H1 (cell line): ENCODE measurements around the gene HAGH. TPM values are rescaled to one million over a fixed set of nuclear protein-coding genes. Genes with fewer than 3 reads are reported as not detected.

Source experiments
- CTCF ChIA-PET: fragments of 300-600 bp; sonication (Branson Sonifier 250); formaldehyde crosslinking; loops from one replicate; lab custom pipeline; 2021; ENCODE audit not compliant: partially characterized antibody; lab: Charles Lee
- POLR2A ChIA-PET: fragments of 300-600 bp; sonication (Branson Sonifier 250); formaldehyde crosslinking; loops from one replicate; lab custom pipeline; 2021; ENCODE audit warnings: inconsistent platforms; ENCODE audit not compliant: partially characterized antibody; lab: Charles Lee
- DNase-seq, 2 experiments: peaks; one replicate each; pipeline versions ENCODE4 v3.0.0 to v3.0.0-alpha.2; 2010 to 2022; ENCODE audit warnings: low spot score in 2 of 2, low read depth in 1 of 2, mixed read lengths in 1 of 2
- FAIRE-seq: peaks from 2 replicates; lab custom pipeline; 2011; peaks lifted over from hg19 to GRCh38; lab: Jason Lieb, UNC
- H2AFZ ChIP-seq: 2 replicates; pipeline ENCODE4 v1.8.1; 2012; ENCODE audit warnings: low read length, inconsistent platforms
- H2AK5ac ChIP-seq: 2 replicates; pipeline ENCODE4 v1.6.1; 2013; ENCODE audit warnings: low read depth, low read length
- H2BK120ac ChIP-seq: replicated peaks from 2 replicates; pipeline ENCODE3; 2013; ENCODE audit warnings: low read depth, low read length, inconsistent platforms
- H2BK12ac ChIP-seq: 2 replicates; pipeline ENCODE4 v1.6.1; 2013; ENCODE audit warnings: low read depth, low read length
- H2BK15ac ChIP-seq: 2 replicates; pipeline ENCODE4 v1.6.1; 2013; ENCODE audit warnings: low read length
- H2BK20ac ChIP-seq: 2 replicates; pipeline ENCODE4 v1.6.1; 2013; ENCODE audit warnings: low read length
- H2BK5ac ChIP-seq: 2 replicates; pipeline ENCODE4 v1.6.1; 2013; ENCODE audit warnings: low read depth, low read length
- H3K14ac ChIP-seq: 2 replicates; pipeline ENCODE4 v1.6.1; 2013; ENCODE audit warnings: inconsistent platforms; ENCODE audit not compliant: insufficient read length
- H3K18ac ChIP-seq: 2 replicates; pipeline ENCODE4 v1.6.1; 2013; ENCODE audit warnings: low read length; ENCODE audit errors: extremely low read depth
- H3K23ac ChIP-seq: 2 replicates; pipeline ENCODE4 v1.6.1; 2013; ENCODE audit warnings: inconsistent platforms; ENCODE audit not compliant: insufficient read length
- H3K23me2 ChIP-seq: 2 replicates; pipeline ENCODE4 v1.6.1; 2013; ENCODE audit warnings: low read depth, low read length
- H3K27ac ChIP-seq: 2 replicates; pipeline ENCODE4 v1.6.1; 2011; ENCODE audit warnings: low read depth, low read length, inconsistent platforms
- H3K27me3 ChIP-seq, 4 experiments: replicated peaks in 1 of 4; 1 replicate in 1 of 4; 2 replicates in 3 of 4; pipeline versions ENCODE4 v1.6.1 to v1.8.1; 2011 to 2013; ENCODE audit warnings: low read length in 3 of 4, mild to moderate bottlenecking in 3 of 4, inconsistent platforms in 2 of 4, mixed read lengths in 2 of 4, moderate library complexity in 1 of 4; ENCODE audit not compliant: control insufficient read depth in 3 of 4, insufficient read depth in 3 of 4; ENCODE audit errors: extremely low read depth in 1 of 4
- H3K36me3 ChIP-seq, 4 experiments: 2 replicates each; pipeline versions ENCODE4 v1.6.1 to v1.8.1; 2011 to 2013; ENCODE audit warnings: mild to moderate bottlenecking in 4 of 4, low read length in 3 of 4, moderate library complexity in 2 of 4, control low read depth in 1 of 4, inconsistent platforms in 1 of 4; ENCODE audit not compliant: insufficient read depth in 4 of 4, control insufficient read depth in 2 of 4
- H3K4ac ChIP-seq: replicated peaks from 2 replicates; pipeline ENCODE3; 2013; ENCODE audit warnings: low read length, low read depth, mixed read lengths, inconsistent platforms; ENCODE audit not compliant: insufficient read length
- H3K4me1 ChIP-seq, 4 experiments: replicated peaks in 1 of 4; 1 replicate in 1 of 4; 2 replicates in 3 of 4; pipeline versions ENCODE4 v1.6.1 to v1.8.1; 2011 to 2013; ENCODE audit warnings: low read length in 3 of 4, inconsistent platforms in 2 of 4, mixed read lengths in 1 of 4; ENCODE audit not compliant: insufficient read depth in 4 of 4, control insufficient read depth in 3 of 4
- H3K4me2 ChIP-seq, 2 experiments: 2 replicates each; pipeline versions ENCODE4 v1.6.1 to v1.8.1; 2011 to 2013; ENCODE audit warnings: low read depth in 2 of 2, low read length in 2 of 2, control low read depth in 1 of 2, inconsistent platforms in 1 of 2, mild to moderate bottlenecking in 1 of 2; ENCODE audit not compliant: insufficient read depth in 1 of 2
- H3K4me3 ChIP-seq, 4 experiments: fragments of 200-600, 300-600 bp in 1 of 4; sonication (generic), shearing (Covaris generic), sonication (Bioruptor Twin) in 1 of 4; 2 replicates each; pipeline versions ENCODE4 v1.5.1 to v1.8.1; 2011 to 2016; ENCODE audit warnings: low read length in 4 of 4, low read depth in 3 of 4, control low read depth in 2 of 4, inconsistent platforms in 2 of 4, mild to moderate bottlenecking in 2 of 4, mixed read lengths in 1 of 4, moderate library complexity in 1 of 4; ENCODE audit not compliant: insufficient read depth in 2 of 4; ENCODE audit errors: extremely low read depth in 1 of 4
- H3K56ac ChIP-seq: replicated peaks from 2 replicates; pipeline ENCODE3; 2013; ENCODE audit warnings: low read depth, mild to moderate bottlenecking, mixed read lengths, low read length, inconsistent platforms; ENCODE audit not compliant: insufficient read length
- H3K79me1 ChIP-seq: 2 replicates; pipeline ENCODE4 v1.6.1; 2013; ENCODE audit warnings: low read depth, low read length, control low read depth
- H3K79me2 ChIP-seq, 2 experiments: 2 replicates each; pipeline versions ENCODE4 v1.6.1 to v1.8.1; 2012 to 2013; ENCODE audit warnings: low read length in 2 of 2, mild to moderate bottlenecking in 2 of 2, inconsistent platforms in 1 of 2; ENCODE audit not compliant: insufficient read depth in 2 of 2, control insufficient read depth in 1 of 2
- H3K9ac ChIP-seq, 4 experiments: replicated peaks in 1 of 4; 1 replicate in 1 of 4; 2 replicates in 3 of 4; pipeline versions ENCODE4 v1.6.1 to v1.8.1; 2011 to 2013; ENCODE audit warnings: low read depth in 3 of 4, low read length in 3 of 4, control low read depth in 2 of 4, mild to moderate bottlenecking in 2 of 4, moderate library complexity in 2 of 4, inconsistent platforms in 1 of 4; ENCODE audit errors: extremely low read depth in 1 of 4
- H3K9me3 ChIP-seq, 2 experiments: 2 replicates each; pipeline versions ENCODE4 v1.6.1 to v1.8.1; 2012 to 2013; ENCODE audit warnings: mild to moderate bottlenecking in 2 of 2, moderate library complexity in 2 of 2, control low read depth in 1 of 2, inconsistent platforms in 1 of 2, low read depth in 1 of 2, low read length in 1 of 2, mixed read lengths in 1 of 2; ENCODE audit not compliant: insufficient read depth in 2 of 2
- H4K20me1 ChIP-seq, 2 experiments: replicated peaks in 1 of 2; 2 replicates each; pipeline versions ENCODE3 to v1.8.1; 2011 to 2013; ENCODE audit warnings: inconsistent platforms in 2 of 2, low read length in 2 of 2, mild to moderate bottlenecking in 1 of 2; ENCODE audit not compliant: insufficient read depth in 2 of 2, control insufficient read depth in 1 of 2
- H4K5ac ChIP-seq: 2 replicates; pipeline ENCODE4 v1.6.1; 2013; ENCODE audit warnings: low read length, low read depth, mixed read lengths, inconsistent platforms; ENCODE audit not compliant: insufficient read length
- H4K8ac ChIP-seq: 2 replicates; pipeline ENCODE4 v1.8.0; 2013; ENCODE audit warnings: mild to moderate bottlenecking, moderate library complexity, low read length, inconsistent platforms; ENCODE audit not compliant: insufficient read depth; ENCODE audit errors: extremely low read depth
- H4K91ac ChIP-seq: replicated peaks from 2 replicates; pipeline ENCODE3; 2013; ENCODE audit warnings: low read length, mixed read lengths, inconsistent platforms; ENCODE audit not compliant: insufficient read length
- BCL11A ChIP-seq, 2 experiments: IDR thresholded peaks; one replicate each; pipeline ENCODE4 v1.6.1; 2011; ENCODE audit warnings: low read depth in 2 of 2, low read length in 2 of 2, mild to moderate bottlenecking in 2 of 2
- JUND ChIP-seq: IDR thresholded peaks from 2 replicates; pipeline ENCODE4 v1.6.1; 2011; ENCODE audit warnings: mild to moderate bottlenecking, improper control_type of control experiment, low read length
- MAFK ChIP-seq: IDR thresholded peaks from 2 replicates; pipeline ENCODE4 v1.6.1; 2012; ENCODE audit warnings: low read depth, mild to moderate bottlenecking, improper control_type of control experiment, low read length
- PHF8 ChIP-seq: fragments of 200-600 bp; sonication (generic); conservative IDR thresholded peaks from 2 replicates; pipeline ENCODE4 v1.7.1; 2012; ENCODE audit warnings: low read depth, mild to moderate bottlenecking, inconsistent platforms, low read length, moderate library complexity
- RAD21 ChIP-seq, 2 experiments: IDR thresholded peaks in 1 of 2; conservative IDR thresholded peaks in 1 of 2; 2 replicates each; pipeline ENCODE4 v1.6.1; 2011; ENCODE audit warnings: low read depth in 2 of 2, low read length in 2 of 2, improper control_type of control experiment in 1 of 2, inconsistent platforms in 1 of 2, mild to moderate bottlenecking in 1 of 2, moderate library complexity in 1 of 2
- RBBP5 ChIP-seq: IDR thresholded peaks from 2 replicates; pipeline ENCODE4 v1.7.1; 2012; ENCODE audit warnings: low read depth, mild to moderate bottlenecking, inconsistent platforms, low read length, moderate library complexity, borderline replicate concordance
- RFX5 ChIP-seq: IDR thresholded peaks from 2 replicates; pipeline ENCODE4 v1.6.1; 2011; ENCODE audit warnings: low read depth, low read length, improper control_type of control experiment, borderline replicate concordance
- SP4 ChIP-seq: IDR thresholded peaks from 2 replicates; pipeline ENCODE4 v1.6.1; 2012; ENCODE audit warnings: low read length, inconsistent platforms
- SUZ12 ChIP-seq: fragments of 200-600 bp; sonication (generic); IDR thresholded peaks from 2 replicates; pipeline ENCODE4 v1.6.1; 2012; ENCODE audit warnings: mild to moderate bottlenecking, inconsistent platforms, low read length, moderate library complexity, mixed read lengths
- TAF1 ChIP-seq: IDR thresholded peaks from 2 replicates; pipeline ENCODE4 v1.6.1; 2011; ENCODE audit warnings: mild to moderate bottlenecking, low read depth, low read length
- WGBS, 2 experiments: shearing (Covaris generic) in 1 of 2; methylation state at CpG; one replicate each; pipeline versions ENCODE4 v1.1.6 to v1.1.7; 2013 to 2015; ENCODE audit warnings: low lambda C conversion rate in 2 of 2, mixed read lengths in 2 of 2, inconsistent platforms in 1 of 2, low coverage in 1 of 2, missing lambda C conversion rate in 1 of 2; ENCODE audit not compliant: insufficient replicate concordance in 2 of 2, insufficient coverage in 1 of 2, insufficient read length in 1 of 2; ENCODE audit errors: extremely low coverage in 1 of 2, missing lambda C conversion rate in 1 of 2; 5-methylcytosine and 5-hydroxymethylcytosine counted together
- polyA plus RNA-seq, 7 experiments: library from polyadenylated mRNA; depleted of rRNA in 3 of 7; stranded (reverse) in 5 of 7; unstranded in 2 of 7; fragments of >200 nt in 5 of 7; fragments of 200-250 nt in 2 of 7; gene quantifications; 1 replicate in 5 of 7; 2 replicates in 1 of 7; 4 replicates in 1 of 7; pipeline versions ENCODE4 v1.2.1 to v1.2.3, GENCODE V29; 2011 to 2013; ENCODE audit warnings: missing spikeins in 2 of 7, mixed read lengths in 2 of 7
- total RNA-seq: library from RNA; stranded (reverse); fragmentation: NEBNext Ultra II Directional; extraction: Animal tissue kit (Norgen Biotek cat#: 25700); gene quantifications from 2 replicates; pipeline ENCODE4 v1.2.1, GENCODE V29; 2021

Gene HAGH
- total and polyA plus RNA-seq, 2 of the 8 experiments (the other 6 are each of a cell fraction or from before 2014, with no cell fraction given), result 28.7 to 40.6 TPM

DNA sequence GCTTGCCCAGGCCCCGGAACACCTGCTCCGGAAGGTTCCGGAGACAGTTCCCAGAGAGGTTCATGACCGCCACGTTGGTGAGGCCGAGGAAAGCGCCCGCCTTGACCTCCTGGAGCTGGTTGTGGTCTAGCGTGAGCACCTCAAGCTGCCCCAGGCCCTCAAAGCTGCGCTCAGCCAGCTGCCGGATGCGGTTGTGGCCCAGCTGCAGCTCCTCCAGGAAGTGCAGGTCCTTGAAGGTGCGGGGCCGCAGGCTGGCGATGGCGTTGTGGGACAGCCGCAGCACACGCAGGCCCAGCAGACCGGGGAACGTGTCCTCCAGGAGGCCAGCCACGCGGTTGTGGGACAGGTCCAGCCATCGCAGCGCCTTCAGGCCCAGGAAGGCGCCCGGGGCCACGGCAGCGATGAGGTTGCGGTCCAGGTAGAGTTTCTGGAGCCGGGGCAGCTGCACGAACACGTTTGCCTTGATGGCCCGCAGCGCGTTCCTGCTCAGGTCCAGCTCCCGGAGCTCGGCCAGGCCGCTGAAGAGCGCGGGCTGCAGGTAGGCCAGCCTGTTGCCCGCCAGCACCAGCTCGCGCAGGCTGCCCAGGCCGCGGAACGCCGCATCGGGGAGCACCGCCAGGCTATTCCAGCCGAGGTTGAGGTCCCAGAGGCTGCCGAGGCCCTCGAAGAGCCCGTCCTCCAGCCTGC, 35.2 kb downstream of the HAGH start:
- H3K56ac ChIP-seq, result no peak overlapping the region
- peaks cover 0 to 4% of the 10 kb centered on the region in 2 experiments; a peak in 2 of 4 replicates for H3K79me2 ChIP-seq
- H3K14ac ChIP-seq, result no peak overlapping the region
- peaks cover 0 to 42% (median 2%) of the 10 kb centered on the region in 4 experiments; a peak in 4 of 8 replicates for H3K36me3 ChIP-seq
- ChIA-PET CTCF (interaction anchor here (0.8 to 1.3 kb wide), 4 partner anchors 9 to 67 kb away, joined by 3 to 5 read pairs (median 3); partner anchors contain the start of genes NUBP2 and SPSB3), POLR2A (interaction anchor here (0.6 to 4.2 kb wide), 7 partner anchors 9 to 113 kb away, joined by 3 to 26 read pairs (median 3); partner anchors contain the start of genes EME2, JPT2, MRPS34 and NME3)
- no peak overlapping the region for H3K23ac ChIP-seq
- H2BK120ac ChIP-seq, result no peak overlapping the region
- FAIRE-seq (no peak), DNase-seq (no peak)
- peaks cover 2% of the 10 kb centered on the region for H3K79me1 ChIP-seq
- H4K8ac ChIP-seq, result peak overlapping the region; percentile 25; the same call in 1 of the 2 replicates
- TF ChIP-seq MAFK (no peak), RBBP5 (no peak), TAF1 (no peak), BCL11A (IDR thresholded peaks at IDR 0.05; ENCODE audit: low read depth in 2 of 2, low read length in 2 of 2) (no peak), JUND (no peak), SP4 (no peak), SUZ12 (no peak), RFX5 (no peak), PHF8 (no peak), RAD21 (IDR thresholded peaks at IDR 0.05 in 1 of 2, conservative IDR thresholded peaks at IDR 0.05 in 1 of 2; ENCODE audit: low read depth in 2 of 2, low read length in 2 of 2) (no peak)
- no peaks in the 10 kb centered on the region for H3K4me1 ChIP-seq
- 90% methylated on average over 48 of the region's 53 CpGs; no CpG with 5 or more reads in 1 of the 2 experiments for WGBS, 2 experiments
- no peaks in the 10 kb centered on the region for H3K23me2 ChIP-seq
- H3K27me3 ChIP-seq, result no peaks in the 10 kb centered on the region
- no peak overlapping the region for H2BK5ac ChIP-seq
- no peak overlapping the region for H2BK20ac ChIP-seq
- H3K4ac ChIP-seq, result no peak overlapping the region
- H3K4me2 ChIP-seq, result no peak overlapping the region
- no peak overlapping the region for H2BK15ac ChIP-seq
- H3K9me3 ChIP-seq, result no peaks in the 10 kb centered on the region; a peak in 1 of 4 replicates
- no peak overlapping the region for H3K18ac ChIP-seq
- H4K5ac ChIP-seq, result no peak overlapping the region
- no peak overlapping the region for H3K9ac ChIP-seq
- no peak overlapping the region for H2AK5ac ChIP-seq
- H3K27ac ChIP-seq, result no peak overlapping the region
- no peak overlapping the region for H2AFZ ChIP-seq
- no peak overlapping the region for H3K4me3 ChIP-seq
- H2BK12ac ChIP-seq, result no peak overlapping the region
- peaks cover 6 to 7% of the 10 kb centered on the region in 2 experiments for H4K20me1 ChIP-seq
- H4K91ac ChIP-seq, result no peak overlapping the region
